Thoracic aorta (tissue), 2 donors: ENCODE results near the gene EMC8. TPM values are rescaled to one million over a fixed set of nuclear protein-coding genes. Genes with fewer than 3 reads are reported as not detected.
"Not testable (repeated sequence)": the region's sequence is repeated elsewhere in the genome, so short reads cannot be mapped to it uniquely, and the experiment has no call there.

Experiments used
- ATAC-seq: fragments of 150-250 bp; one replicate; pipeline ENCODE4 v1.8.0; 2017; ENCODE audit warnings: low read depth; ENCODE audit not compliant: insufficient number of reproducible peaks, low FRiP score
- DNase-seq: peaks from one replicate; pipeline ENCODE4 v3.0.0-alpha.2; 2020; ENCODE audit warnings: low spot score
- H3K27ac ChIP-seq, 2 donors: fragments of 200-600 bp; sonication (generic); 1 replicate in 1 of 2; 2 replicates in 1 of 2; pipeline ENCODE4 v1.5.1; 2016; ENCODE audit warnings: mild to moderate bottlenecking in 2 of 2, moderate library complexity in 2 of 2
- H3K27me3 ChIP-seq: fragments of 200-600 bp; sonication (generic); replicated peaks from 2 replicates; pipeline ENCODE4 v1.6.0; 2016; ENCODE audit warnings: mild to moderate bottlenecking; ENCODE audit not compliant: insufficient read depth
- H3K36me3 ChIP-seq: fragments of 200-600 bp; sonication (generic); one replicate; pipeline ENCODE4 v1.5.1; 2016
- H3K4me1 ChIP-seq, 2 donors: fragments of 200-600 bp; sonication (generic); 1 replicate in 1 of 2; 2 replicates in 1 of 2; pipeline versions ENCODE4 v1.5.1 to v1.6.0; 2016; ENCODE audit warnings: low read depth in 2 of 2, mild to moderate bottlenecking in 1 of 2; ENCODE audit not compliant: control insufficient read depth in 1 of 2
- H3K4me3 ChIP-seq: fragments of 200-600 bp; sonication (generic); 2 replicates; pipeline ENCODE4 v1.5.1; 2016; ENCODE audit warnings: mild to moderate bottlenecking
- H3K9me3 ChIP-seq: fragments of 200-600 bp; sonication (generic); 2 replicates; pipeline ENCODE4 v1.5.1; 2016
- CTCF ChIP-seq: fragments of 200-600 bp; sonication (generic); IDR thresholded peaks from one replicate; pipeline ENCODE4 v1.5.1; 2019; ENCODE audit warnings: antibody characterized with exemption
- total RNA-seq, 2 donors: library from RNA; depleted of rRNA; stranded (reverse); fragments of >200 nt; gene quantifications; one replicate each; pipeline versions ENCODE4 v1.1.0 to v1.2.3, GENCODE V29; 2016

Gene EMC8
- total RNA-seq, 2 donors from 2014 or later = 30.7 to 36.6 TPM

- DNase-seq (no peak), ATAC-seq (no peak)
- H3K9me3 ChIP-seq = no peaks in the 10 kb centered on the region
- no peak overlapping the region for H3K27ac ChIP-seq
- H3K27me3 ChIP-seq = no peaks in the 10 kb centered on the region
- H3K4me3 ChIP-seq = no peak overlapping the region
- TF ChIP-seq CTCF = no peak
- H3K4me1 ChIP-seq = no peaks in the 10 kb centered on the region
- H3K36me3 ChIP-seq = peaks cover 16% of the 10 kb centered on the region
Measured at GRCh38 chr16:85810742-85811115, 11.4 kb upstream of the EMC8 start.

DNA sequence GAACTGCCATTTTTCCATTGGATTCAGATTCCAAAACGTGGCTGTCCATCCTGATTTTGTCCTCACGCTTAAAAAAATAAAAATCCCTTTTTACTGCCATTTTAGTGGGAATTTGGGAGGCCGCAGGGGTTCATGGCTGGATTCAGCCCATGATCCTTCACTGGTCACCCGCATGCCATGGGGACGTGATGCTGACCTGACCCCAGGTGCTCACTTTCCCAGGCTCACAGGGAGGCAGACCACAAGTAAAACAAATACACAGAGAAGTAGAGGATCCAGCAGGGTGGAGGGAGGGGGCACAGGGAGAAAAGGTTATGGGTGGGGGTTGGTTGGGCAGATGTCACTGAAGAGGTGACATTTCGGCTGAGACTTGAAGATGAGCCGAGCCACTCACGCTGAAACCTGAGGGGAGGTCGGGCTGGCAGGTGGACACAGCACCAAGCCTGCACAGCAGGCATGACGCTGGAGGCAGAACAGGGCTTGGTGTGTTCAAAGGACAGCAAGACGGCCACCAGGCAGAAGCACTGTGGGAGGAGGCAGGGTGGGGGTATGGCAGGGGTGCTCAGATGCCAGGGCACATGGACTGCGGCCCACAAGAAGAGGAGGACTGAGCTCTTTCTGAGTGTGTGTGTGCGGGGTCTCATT lies 10.9 kb upstream of the EMC8 start:
- no peak for TF ChIP-seq CTCF
- Histone ChIP-seq H3K4me3 (no peak overlapping the region), H3K36me3 (peaks cover 21% of the 10 kb centered on the region), H3K9me3 (no peaks in the 10 kb centered on the region), H3K27ac (no peak overlapping the region), H3K27me3 (no peaks in the 10 kb centered on the region), H3K4me1 (no peaks in the 10 kb centered on the region)
- DNase-seq (no peak), ATAC-seq (no peak)

DNA sequence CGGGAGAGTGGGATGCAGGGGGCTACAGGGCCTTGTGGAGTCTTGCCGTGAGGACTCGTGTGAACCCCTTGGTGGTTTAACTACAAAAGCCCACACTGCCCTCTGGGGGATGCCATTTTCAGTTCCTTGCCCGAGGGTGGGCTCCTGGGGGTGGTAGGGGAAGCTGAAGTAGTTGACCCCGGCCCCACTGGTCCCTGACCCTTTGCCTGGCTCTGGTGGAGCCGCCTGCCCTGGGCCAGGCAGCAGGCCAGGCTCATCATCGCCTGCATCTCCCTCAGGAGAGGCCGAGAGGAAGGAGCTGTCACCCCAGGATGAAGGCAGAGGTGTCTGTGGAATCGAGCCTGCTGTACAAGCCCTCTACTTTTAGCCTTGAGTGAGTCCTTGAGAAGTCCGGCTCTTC lies 10.3 kb upstream of the EMC8 start:
- no peak overlapping the region for H3K4me3 ChIP-seq
- ATAC-seq = no peak

GRCh38 chr16:85808926-85809325 lies 9.6 kb upstream of the EMC8 start:
- H3K9me3 ChIP-seq = no peaks in the 10 kb centered on the region
- DNase-seq = no peak
- no peak for TF ChIP-seq CTCF

More for the DNA sequence above, 10.3 kb upstream of the EMC8 start:
- no peaks in the 10 kb centered on the region for H3K9me3 ChIP-seq
- H3K27ac ChIP-seq = no peak overlapping the region
- no peak for DNase-seq
- H3K27me3 ChIP-seq = no peaks in the 10 kb centered on the region
- H3K4me1 ChIP-seq = no peaks in the 10 kb centered on the region
- peaks cover 27% of the 10 kb centered on the region for H3K36me3 ChIP-seq
- TF ChIP-seq CTCF = no peak

DNA sequence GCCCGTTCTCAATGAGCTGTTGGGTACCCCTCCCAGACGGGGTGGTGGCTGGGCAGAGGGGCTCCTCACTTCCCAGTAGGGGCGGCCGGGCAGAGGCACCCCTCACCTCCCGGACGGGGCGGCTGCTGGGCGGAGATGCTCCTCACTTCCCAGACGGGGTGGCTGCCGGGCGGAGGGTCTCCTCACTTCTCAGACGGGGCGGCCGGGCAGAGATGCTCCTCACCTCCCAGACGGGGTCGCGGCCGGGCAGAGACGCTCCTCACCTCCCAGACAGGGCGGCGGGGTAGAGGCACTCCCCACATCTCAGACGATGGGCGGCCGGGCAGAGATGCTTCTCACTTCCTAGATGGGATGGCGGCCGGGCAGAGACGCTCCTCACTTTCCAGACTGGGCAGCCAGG lies 8.8 kb upstream of the EMC8 start:
- ATAC-seq, H3K27ac ChIP-seq, H3K4me3 ChIP-seq, H3K27me3 ChIP-seq, H3K4me1 ChIP-seq, H3K9me3 ChIP-seq, DNase-seq: not testable (repeated sequence)
- peaks cover 29% of the 10 kb centered on the region for H3K36me3 ChIP-seq

More at GRCh38 chr16:85808926-85809325, 9.6 kb upstream of the EMC8 start:
- Histone ChIP-seq H3K27me3 (no peaks in the 10 kb centered on the region), H3K36me3 (peaks cover 29% of the 10 kb centered on the region), H3K27ac (no peak overlapping the region), H3K4me3 (no peak overlapping the region), H3K4me1 (no peaks in the 10 kb centered on the region)
- no peak for ATAC-seq

GRCh38 chr16:85807340-85807739 lies 8.0 kb upstream of the EMC8 start:
- not testable (repeated sequence) for H3K27me3 ChIP-seq, DNase-seq, H3K4me3 ChIP-seq, H3K9me3 ChIP-seq, H3K27ac ChIP-seq, ATAC-seq, H3K4me1 ChIP-seq
- peaks cover 31% of the 10 kb centered on the region for H3K36me3 ChIP-seq
